ENCODE data around the gene KRT5.
"Not testable (repeated sequence)": the region's sequence is repeated elsewhere in the genome, so short reads cannot be mapped to it uniquely, and the experiment has no call there.

KRT5 gene

GRCh38 chr12:52521568-52522266 lies 1.5 kb upstream of the KRT5 start:
- in situ Hi-C loops (cut with HindIII; ENCODE audit: low sequenced_read_pairs): no loop called here

GRCh38 chr12:52521175-52521567 lies 977 bp upstream of the KRT5 start:
- in situ Hi-C loops (cut with HindIII; ENCODE audit: low sequenced_read_pairs): no loop called here

GRCh38 chr12:52519387-52519703 lies 849 bp downstream of the KRT5 start:
- in situ Hi-C loops (cut with HindIII; ENCODE audit: low sequenced_read_pairs): no loop called here

- in situ Hi-C loops (cut with HindIII; ENCODE audit: low sequenced_read_pairs): no loop called here
Measured at GRCh38 chr12:52518574-52519386, 1.4 kb downstream of the KRT5 start.

- in situ Hi-C loops (cut with HindIII; ENCODE audit: low sequenced_read_pairs): no loop called here
Measured at GRCh38 chr12:52517888-52518287, 2.3 kb downstream of the KRT5 start.

GRCh38 chr12:52517005-52517835 lies 3.0 kb downstream of the KRT5 start:
- in situ Hi-C loops (cut with HindIII; ENCODE audit: low sequenced_read_pairs): no loop called here

- in situ Hi-C loops (cut with HindIII; ENCODE audit: low sequenced_read_pairs): no loop called here
Measured at GRCh38 chr12:52515927-52516831, 4.0 kb downstream of the KRT5 start.

GRCh38 chr12:52515319-52515646 lies 4.9 kb downstream of the KRT5 start:
- in situ Hi-C loops (cut with HindIII; ENCODE audit: low sequenced_read_pairs): no loop called here

GRCh38 chr12:52514471-52515318 lies 5.5 kb downstream of the KRT5 start:
- in situ Hi-C loops (cut with HindIII; ENCODE audit: low sequenced_read_pairs): no loop called here

GRCh38 chr12:52513736-52514135 lies 6.5 kb downstream of the KRT5 start:
- in situ Hi-C loops (cut with HindIII; ENCODE audit: low sequenced_read_pairs): no loop called here

- in situ Hi-C loops (cut with HindIII; ENCODE audit: low sequenced_read_pairs): no loop called here
Measured at GRCh38 chr12:52508211-52508610, 12.0 kb downstream of the KRT5 start.

GRCh38 chr12:52506858-52507715 lies 13.1 kb downstream of the KRT5 start:
- in situ Hi-C loops (cut with HindIII; ENCODE audit: low sequenced_read_pairs): no loop called here

- in situ Hi-C loops (cut with HindIII; ENCODE audit: low sequenced_read_pairs): no loop called here
Measured at GRCh38 chr12:52502877-52503276, 17.3 kb downstream of the KRT5 start.

- in situ Hi-C loops (cut with HindIII; ENCODE audit: low sequenced_read_pairs): no loop called here
Measured at GRCh38 chr12:52501490-52501889, 18.7 kb downstream of the KRT5 start.

GRCh38 chr12:52500574-52500973 lies 19.6 kb downstream of the KRT5 start:
- in situ Hi-C loops (cut with HindIII; ENCODE audit: low sequenced_read_pairs): not testable (repeated sequence)

- in situ Hi-C loops (cut with HindIII; ENCODE audit: low sequenced_read_pairs): no loop called here
Measured at GRCh38 chr12:52499806-52500560, 20.2 kb downstream of the KRT5 start.

- in situ Hi-C loops (cut with HindIII; ENCODE audit: low sequenced_read_pairs): no loop called here
Measured at GRCh38 chr12:52498946-52499345, 21.2 kb downstream of the KRT5 start.

GRCh38 chr12:52497975-52498374 lies 22.2 kb downstream of the KRT5 start:
- in situ Hi-C loops (cut with HindIII; ENCODE audit: low sequenced_read_pairs): no loop called here
